ENCODE data around the gene EGFL7.

DNA sequence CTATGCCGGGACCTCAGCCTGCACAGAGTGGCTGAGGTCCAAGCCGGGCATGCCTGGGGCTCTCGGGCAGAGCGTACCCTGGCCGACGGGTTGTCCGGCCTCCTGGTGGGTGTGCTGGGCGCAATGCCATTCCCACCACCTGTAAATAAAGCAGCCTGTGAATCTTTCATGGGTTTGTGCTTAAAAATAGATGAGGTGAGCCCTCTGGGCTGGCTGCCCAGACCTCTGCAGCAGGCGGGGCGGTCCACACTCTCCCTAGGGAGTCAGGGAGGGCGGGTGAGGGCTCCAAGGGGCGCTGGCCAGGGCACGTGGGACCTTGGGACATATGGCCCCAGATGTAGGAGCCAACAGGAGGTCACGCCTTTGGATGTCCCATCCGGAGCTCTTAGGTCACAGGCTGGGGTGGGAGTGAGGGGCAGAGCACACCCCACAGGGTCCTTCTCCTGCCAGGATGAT, 28.1 kb downstream of the EGFL7 start:
- no peak for TF ChIP-seq EZH2 (IDR thresholded peaks at IDR 0.05; ENCODE audit: low read depth)
- TF ChIP-seq, protein P1, sequence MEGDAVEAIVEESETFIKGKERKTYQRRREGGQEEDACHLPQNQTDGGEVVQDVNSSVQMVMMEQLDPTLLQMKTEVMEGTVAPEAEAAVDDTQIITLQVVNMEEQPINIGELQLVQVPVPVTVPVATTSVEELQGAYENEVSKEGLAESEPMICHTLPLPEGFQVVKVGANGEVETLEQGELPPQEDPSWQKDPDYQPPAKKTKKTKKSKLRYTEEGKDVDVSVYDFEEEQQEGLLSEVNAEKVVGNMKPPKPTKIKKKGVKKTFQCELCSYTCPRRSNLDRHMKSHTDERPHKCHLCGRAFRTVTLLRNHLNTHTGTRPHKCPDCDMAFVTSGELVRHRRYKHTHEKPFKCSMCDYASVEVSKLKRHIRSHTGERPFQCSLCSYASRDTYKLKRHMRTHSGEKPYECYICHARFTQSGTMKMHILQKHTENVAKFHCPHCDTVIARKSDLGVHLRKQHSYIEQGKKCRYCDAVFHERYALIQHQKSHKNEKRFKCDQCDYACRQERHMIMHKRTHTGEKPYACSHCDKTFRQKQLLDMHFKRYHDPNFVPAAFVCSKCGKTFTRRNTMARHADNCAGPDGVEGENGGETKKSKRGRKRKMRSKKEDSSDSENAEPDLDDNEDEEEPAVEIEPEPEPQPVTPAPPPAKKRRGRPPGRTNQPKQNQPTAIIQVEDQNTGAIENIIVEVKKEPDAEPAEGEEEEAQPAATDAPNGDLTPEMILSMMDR (conservative IDR thresholded peaks at IDR 0.05): no peak
